IMR-90 (cell line): ENCODE results near the gene TRAPPC14. TPM values are rescaled to one million over a fixed set of nuclear protein-coding genes. Genes with fewer than 3 reads are reported as not detected.

ENCODE experiments used
- ATAC-seq: fragments of 200-7000 bp; cut with Tn5 transposase; 2 replicates; pipeline ENCODE4 v1.9.1; 2020; ENCODE audit warnings: low read depth, mild to moderate bottlenecking, moderate library complexity
- BruUV-seq: library from RNA; stranded (reverse); fragments of 400-500 nt; replicated peaks from 2 replicates; lab custom pipeline; 2021; lab: Mats Ljungman, UMichigan
- CTCF ChIA-PET: fragments of 300-600 bp; formaldehyde crosslinking; extraction: SDS; loops from one replicate; lab custom pipeline; 2021; ENCODE audit warnings: antibody characterized with exemption; lab: Yijun Ruan, JAX
- POLR2A ChIA-PET: fragments of 300-600 bp; sonication (Branson Sonifier 250); formaldehyde crosslinking; loops from one replicate; lab custom pipeline; 2022; ENCODE audit warnings: antibody characterized with exemption; ENCODE audit not compliant: unreplicated experiment; lab: Charles Lee
- DNase-seq: peaks from one replicate; pipeline ENCODE4 v3.0.0; 2013
- H2AFZ ChIP-seq: replicated peaks from 2 replicates; pipeline ENCODE3; 2013; ENCODE audit warnings: low read length, mild to moderate bottlenecking; ENCODE audit not compliant: poor library complexity
- H2AK5ac ChIP-seq: 2 replicates; pipeline ENCODE4 v1.6.1; 2013; ENCODE audit warnings: low read depth, low read length, inconsistent platforms
- H2AK9ac ChIP-seq: replicated peaks from 2 replicates; pipeline ENCODE3; 2013; ENCODE audit warnings: mild to moderate bottlenecking, low read depth, low read length, moderate library complexity; ENCODE audit not compliant: poor library complexity
- H2BK120ac ChIP-seq: 2 replicates; pipeline ENCODE4 v1.6.1; 2013; ENCODE audit warnings: low read depth, low read length, inconsistent platforms
- H2BK15ac ChIP-seq: 3 replicates; pipeline ENCODE4 v1.6.1; 2013; ENCODE audit warnings: low read depth, low read length, inconsistent platforms
- H2BK20ac ChIP-seq: 2 replicates; pipeline ENCODE4 v1.6.1; 2013; ENCODE audit warnings: low read depth, mild to moderate bottlenecking, inconsistent platforms, low read length, moderate library complexity
- H2BK5ac ChIP-seq: 2 replicates; pipeline ENCODE4 v1.6.1; 2013; ENCODE audit warnings: mild to moderate bottlenecking, low read depth, low read length, inconsistent platforms; ENCODE audit not compliant: poor library complexity, severe bottlenecking
- H3K14ac ChIP-seq: replicated peaks from 2 replicates; pipeline ENCODE4 v1.6.1; 2013; ENCODE audit warnings: low read depth, low read length, inconsistent platforms
- H3K18ac ChIP-seq: 2 replicates; pipeline ENCODE4 v1.6.1; 2013; ENCODE audit warnings: low read depth, low read length, control low read depth
- H3K23ac ChIP-seq: 2 replicates; pipeline ENCODE4 v1.6.1; 2013; ENCODE audit warnings: low read depth, low read length, inconsistent platforms
- H3K27ac ChIP-seq: 2 replicates; pipeline ENCODE4 v1.5.1; 2013; ENCODE audit warnings: mild to moderate bottlenecking, control low read depth, low read length; ENCODE audit not compliant: insufficient read depth
- H3K27me3 ChIP-seq: 2 replicates; pipeline ENCODE4 v1.6.1; 2013; ENCODE audit warnings: low read length; ENCODE audit not compliant: control insufficient read depth, insufficient read depth
- H3K36me3 ChIP-seq: 2 replicates; pipeline ENCODE4 v1.6.1; 2013; ENCODE audit warnings: low read length, mixed read lengths; ENCODE audit not compliant: control insufficient read depth, insufficient read depth
- H3K4ac ChIP-seq: 2 replicates; pipeline ENCODE4 v1.6.1; 2013; ENCODE audit warnings: low read depth, low read length, inconsistent platforms
- H3K4me1 ChIP-seq: 2 replicates; pipeline ENCODE4 v1.6.1; 2013; ENCODE audit warnings: low read length, mixed read lengths; ENCODE audit not compliant: control insufficient read depth, insufficient read depth
- H3K4me2 ChIP-seq: 2 replicates; pipeline ENCODE4 v1.6.1; 2013; ENCODE audit warnings: low read depth, mild to moderate bottlenecking, control low read depth, low read length, moderate library complexity
- H3K4me3 ChIP-seq: 2 replicates; pipeline ENCODE4 v1.5.1; 2013; ENCODE audit warnings: low read depth, mild to moderate bottlenecking, control low read depth, low read length, moderate library complexity; ENCODE audit not compliant: insufficient read depth
- H3K56ac ChIP-seq: 2 replicates; pipeline ENCODE4 v1.6.1; 2013; ENCODE audit warnings: low read length, inconsistent platforms; ENCODE audit not compliant: insufficient read depth; ENCODE audit errors: extremely low read depth
- H3K79me1 ChIP-seq, 2 experiments: 2 replicates each; pipeline ENCODE4 v1.6.1; 2013; ENCODE audit warnings: low read length in 2 of 2, inconsistent platforms in 1 of 2, low read depth in 1 of 2
- H3K9ac ChIP-seq: 2 replicates; pipeline ENCODE4 v1.6.1; 2013; ENCODE audit warnings: low read depth, low read length, control low read depth
- H3K9me1 ChIP-seq: 2 replicates; pipeline ENCODE4 v1.6.1; 2013; ENCODE audit warnings: low read length, inconsistent platforms; ENCODE audit not compliant: insufficient read depth
- H3K9me3 ChIP-seq: 2 replicates; pipeline ENCODE4 v1.6.1; 2013; ENCODE audit warnings: low read length; ENCODE audit not compliant: control insufficient read depth, insufficient read depth
- H4K20me1 ChIP-seq: 2 replicates; pipeline ENCODE4 v1.6.1; 2013; ENCODE audit warnings: low read length, inconsistent platforms; ENCODE audit not compliant: insufficient read depth
- H4K5ac ChIP-seq: 2 replicates; pipeline ENCODE4 v1.6.1; 2013; ENCODE audit warnings: mild to moderate bottlenecking, low read depth, low read length, control low read depth
- H4K8ac ChIP-seq, 2 experiments: 2 replicates each; pipeline ENCODE4 v1.6.1; 2013; ENCODE audit warnings: low read depth in 2 of 2, low read length in 2 of 2, control low read depth in 1 of 2, inconsistent platforms in 1 of 2
- H4K91ac ChIP-seq: 2 replicates; pipeline ENCODE4 v1.6.1; 2013; ENCODE audit warnings: low read depth, low read length, inconsistent platforms; ENCODE audit not compliant: insufficient read depth
- CEBPB ChIP-seq: IDR thresholded peaks from 2 replicates; pipeline ENCODE4 v1.6.1; 2012; ENCODE audit warnings: low read depth, low read length, improper control_type of control experiment
- CTCF ChIP-seq: conservative IDR thresholded peaks from 2 replicates; pipeline ENCODE4 v1.5.1; 2012; ENCODE audit warnings: mild to moderate bottlenecking, low read depth, low read length, improper control_type of control experiment
- FOS ChIP-seq: fragments of 150-350 bp; IDR thresholded peaks from 2 replicates; pipeline ENCODE4 v1.6.1; 2016; ENCODE audit warnings: low read depth, low read length
- WGBS, 2 experiments: methylation state at CpG; one replicate each; pipeline versions ENCODE4 v1.1.5 to v1.1.7; 2013; ENCODE audit warnings: missing lambda C conversion rate in 2 of 2; ENCODE audit not compliant: insufficient read length in 1 of 2; ENCODE audit errors: extremely low coverage in 2 of 2; 5-methylcytosine and 5-hydroxymethylcytosine counted together
- dilution Hi-C: fragments of 300-500 bp; cut with HindIII; formaldehyde crosslinking; loops from one replicate; pipeline ENCODE4 v1.14.3; 2018; ENCODE audit warnings: low sequenced_read_pairs; ENCODE audit not compliant: unreplicated experiment
- in situ Hi-C: fragments of 300-500 bp; cut with MboI; formaldehyde crosslinking; loops from 3 replicates; pipeline ENCODE4 v1.14.3; 2019; ENCODE audit warnings: low sequenced_read_pairs, inconsistent platforms, mixed read lengths
- intact Hi-C: fragments of 100-400 bp; cut with micrococcal nuclease; formaldehyde crosslinking; loops from 2 replicates; pipeline ENCODE4 v1.10.0; 2022
- polyA plus RNA-seq, 3 experiments: library from polyadenylated mRNA; depleted of rRNA; stranded (reverse); fragments of >200 nt; gene quantifications; 2 replicates each; pipeline ENCODE4 v1.2.3, GENCODE V29; 2012; ENCODE audit warnings: low replicate concordance in 1 of 3
- total RNA-seq: library from RNA; depleted of rRNA; stranded (reverse); fragments of >200 nt; gene quantifications from 2 replicates; pipeline ENCODE4 v1.2.3, GENCODE V29; 2012

The TRAPPC14 gene
- total and polyA plus RNA-seq, 2 of the 4 experiments (the other 2 are of a cell fraction): 4.5 to 15.9 TPM

DNA sequence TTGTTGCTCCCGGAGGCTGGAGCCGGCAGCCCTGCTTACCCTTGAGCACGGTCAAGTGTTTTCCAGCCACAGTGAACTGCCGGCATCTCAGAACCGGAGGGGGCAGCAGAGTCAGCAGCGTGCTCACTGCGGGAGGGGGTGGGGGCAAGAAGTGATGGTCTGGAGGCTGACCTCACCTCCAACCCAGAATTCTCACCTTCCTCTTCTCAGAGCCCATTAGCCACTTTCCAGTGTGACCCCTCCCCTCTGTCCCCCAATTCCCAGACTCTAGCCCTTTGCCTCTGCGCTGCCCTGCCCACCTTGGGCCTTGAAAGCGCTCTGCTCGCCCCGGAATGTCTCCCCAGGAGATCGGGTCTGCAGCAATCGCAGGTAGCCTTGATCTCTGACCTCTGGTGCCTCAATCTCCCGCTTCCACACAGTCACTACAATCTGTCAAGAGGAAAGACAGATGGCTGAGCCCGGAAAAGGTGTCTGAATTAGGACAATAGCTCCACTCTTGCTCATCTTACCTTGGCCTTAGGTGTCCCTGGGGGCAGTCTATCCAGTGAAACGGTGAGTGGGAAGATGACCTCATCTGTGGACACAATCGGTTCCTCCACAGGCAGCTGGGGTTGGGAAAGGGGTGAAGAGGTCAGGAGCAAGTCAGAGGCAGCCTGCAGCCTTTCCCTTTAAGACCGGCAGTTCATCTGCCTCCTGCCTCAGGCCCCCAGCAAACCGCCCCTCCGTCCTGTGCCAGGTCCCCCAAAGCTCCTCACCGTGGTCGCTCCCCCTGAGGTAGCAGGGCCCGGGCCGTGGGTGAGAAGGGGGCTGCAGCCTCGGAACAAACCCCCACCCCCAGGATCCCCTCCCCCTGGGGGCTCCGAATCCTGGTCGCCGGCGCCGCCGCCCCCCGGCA, 942 bp downstream of the TRAPPC14 start:
- H4K20me1 ChIP-seq: peaks cover 23% of the 10 kb centered on the region
- H3K27me3 ChIP-seq: no peaks in the 10 kb centered on the region
- H3K9ac ChIP-seq: peak overlapping the region; percentile 66
- H2AFZ ChIP-seq: peak overlapping the region; percentile 35
- H3K23ac ChIP-seq: peak overlapping the region; percentile 93; the same call in 1 of the 2 replicates
- no peak overlapping the region; the same call in 1 of the 2 replicates for H3K56ac ChIP-seq
- peaks cover 38% of the 10 kb centered on the region for H3K36me3 ChIP-seq
- no TSS peak for BruUV-seq
- dilution Hi-C loops: no loop called here
- H2BK15ac ChIP-seq: no peak overlapping the region
- H4K91ac ChIP-seq: no peak overlapping the region
- no peak overlapping the region for H4K5ac ChIP-seq
- WGBS, 2 experiments: 27% methylated on average over 3 of the region's 32 CpGs; no CpG with 5 or more reads in 1 of the 2 experiments
- H3K14ac ChIP-seq: peak overlapping the region; percentile 76; the same call in 1 of the 2 replicates
- POLR2A ChIA-PET: interaction anchor here (1.2 kb wide), 1 partner anchor 9 kb away, joined by 3 read pairs; the partner anchor contains the start of gene LAMTOR4
- intact Hi-C loops: no loop called here
- peak overlapping the region; percentile 88 for H2AK5ac ChIP-seq
- H3K4ac ChIP-seq: peak overlapping the region; percentile 51; the same call in 1 of the 2 replicates
- TF ChIP-seq CTCF (0 out of 2 replicates have a peak, but pooled peaks have one; percentile 14), CEBPB (peak; percentile 64), FOS (no peak)
- peaks cover 17 to 56% of the 10 kb centered on the region in 2 experiments for H3K79me1 ChIP-seq
- peaks cover 6% of the 10 kb centered on the region for H3K4me1 ChIP-seq
- ATAC-seq (peak; percentile 24), DNase-seq (peak; percentile 64)
- H3K27ac ChIP-seq: peak overlapping the region; percentile 46
- H2AK9ac ChIP-seq: peak overlapping the region; percentile 92
- no peak overlapping the region for H2BK5ac ChIP-seq
- H2BK120ac ChIP-seq: no peak overlapping the region
- peak overlapping the region; percentile 78 for H3K4me2 ChIP-seq
- H4K8ac ChIP-seq: peak overlapping the region in 1 of 2 experiments; percentile 6; a peak in 1 of 4 replicates
- H3K9me3 ChIP-seq: no peaks in the 10 kb centered on the region
- peaks cover 2% of the 10 kb centered on the region; the same call in 1 of the 2 replicates for H3K9me1 ChIP-seq
- in situ Hi-C loops: no loop called here
- H2BK20ac ChIP-seq: no peak overlapping the region
- peak overlapping the region; percentile 77 for H3K4me3 ChIP-seq
- H3K18ac ChIP-seq: no peak overlapping the region
- CTCF ChIA-PET: interaction anchor here (1.0 kb wide), 1 partner anchor 9 kb away, joined by 3 read pairs; the partner anchor contains the start of gene LAMTOR4
